HG03460 (cell line): ENCODE measurements around the gene SDK1.

Experiments used
- ATAC-seq: cut with Tn5 transposase; IDR thresholded peaks from one replicate; pipeline ENCODE4 v1.9.1; 2021; ENCODE audit not compliant: unreplicated experiment

Gene SDK1

GRCh38 chr7:3327655-3328054, 26.6 kb downstream of the SDK1 start:
- ATAC-seq = no peak

- ATAC-seq = no peak
Observed at GRCh38 chr7:3332308-3332707, 31.3 kb downstream of the SDK1 start.

- no peak for ATAC-seq
Observed at GRCh38 chr7:3333861-3334260, 32.8 kb downstream of the SDK1 start.

GRCh38 chr7:3336042-3336665, 35.1 kb downstream of the SDK1 start:
- no peak for ATAC-seq

- ATAC-seq = no peak
Observed at GRCh38 chr7:3338161-3338560, 37.1 kb downstream of the SDK1 start.

GRCh38 chr7:3345699-3346481, 44.8 kb downstream of the SDK1 start:
- no peak for ATAC-seq

- ATAC-seq = no peak
Observed at GRCh38 chr7:3349126-3349525, 48.1 kb downstream of the SDK1 start.

GRCh38 chr7:3356173-3356572, 55.1 kb downstream of the SDK1 start:
- no peak for ATAC-seq

GRCh38 chr7:3358991-3359390, 57.9 kb downstream of the SDK1 start:
- ATAC-seq = no peak

- ATAC-seq = no peak
Observed at GRCh38 chr7:3367261-3367660, 66.2 kb downstream of the SDK1 start.

- no peak for ATAC-seq
Observed at GRCh38 chr7:3370068-3370830, 69.2 kb downstream of the SDK1 start.

- ATAC-seq = no peak
Observed at GRCh38 chr7:3370921-3371320, 69.9 kb downstream of the SDK1 start.

- no peak for ATAC-seq
Observed at GRCh38 chr7:3371601-3372000, 70.5 kb downstream of the SDK1 start.

- ATAC-seq = no peak
Observed at GRCh38 chr7:3374239-3374638, 73.2 kb downstream of the SDK1 start.

- no peak for ATAC-seq
Observed at GRCh38 chr7:3378390-3379150, 77.5 kb downstream of the SDK1 start.

- no peak for ATAC-seq
Observed at GRCh38 chr7:3380034-3380433, 79.0 kb downstream of the SDK1 start.

GRCh38 chr7:3380886-3381685, 80.0 kb downstream of the SDK1 start:
- ATAC-seq = no peak

GRCh38 chr7:3386423-3387190, 85.6 kb downstream of the SDK1 start:
- no peak for ATAC-seq

- ATAC-seq = no peak
Observed at GRCh38 chr7:3393862-3394261, 92.8 kb downstream of the SDK1 start.

GRCh38 chr7:3397324-3397723, 96.3 kb downstream of the SDK1 start:
- no peak for ATAC-seq
